Activated CD8-positive, alpha-beta memory T cell treated with anti-CD3 and anti-CD28 coated beads for 1 hour (primary cell): ENCODE results near the gene SMARCA2.

ENCODE experiments used
- DNase-seq, 2 donors: peaks; one replicate each; pipeline ENCODE4 v3.0.0-alpha.2; 2020; ENCODE audit warnings: low read depth in 1 of 2; ENCODE audit errors: extremely low read depth in 1 of 2

The SMARCA2 gene

DNA sequence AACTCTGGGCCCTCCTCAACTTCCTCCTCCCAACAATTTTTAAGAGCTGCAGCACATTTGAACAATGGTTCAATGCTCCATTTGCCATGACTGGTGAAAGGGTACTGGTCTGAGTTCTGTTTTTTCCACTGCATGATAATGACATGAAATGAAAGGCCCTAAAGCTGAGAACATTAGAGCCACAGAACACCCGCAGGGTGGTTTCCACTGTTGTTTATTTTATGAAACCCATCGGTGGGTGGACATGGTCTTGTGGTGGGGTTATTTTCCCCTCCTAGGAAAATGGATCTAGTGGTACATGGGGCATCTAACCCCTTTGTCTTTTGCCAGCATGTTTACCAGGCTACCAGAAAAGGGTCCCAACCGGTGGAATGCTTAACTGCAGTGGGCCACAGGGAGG, 71.8 kb downstream of the SMARCA2 start:
- no peak for DNase-seq

DNA sequence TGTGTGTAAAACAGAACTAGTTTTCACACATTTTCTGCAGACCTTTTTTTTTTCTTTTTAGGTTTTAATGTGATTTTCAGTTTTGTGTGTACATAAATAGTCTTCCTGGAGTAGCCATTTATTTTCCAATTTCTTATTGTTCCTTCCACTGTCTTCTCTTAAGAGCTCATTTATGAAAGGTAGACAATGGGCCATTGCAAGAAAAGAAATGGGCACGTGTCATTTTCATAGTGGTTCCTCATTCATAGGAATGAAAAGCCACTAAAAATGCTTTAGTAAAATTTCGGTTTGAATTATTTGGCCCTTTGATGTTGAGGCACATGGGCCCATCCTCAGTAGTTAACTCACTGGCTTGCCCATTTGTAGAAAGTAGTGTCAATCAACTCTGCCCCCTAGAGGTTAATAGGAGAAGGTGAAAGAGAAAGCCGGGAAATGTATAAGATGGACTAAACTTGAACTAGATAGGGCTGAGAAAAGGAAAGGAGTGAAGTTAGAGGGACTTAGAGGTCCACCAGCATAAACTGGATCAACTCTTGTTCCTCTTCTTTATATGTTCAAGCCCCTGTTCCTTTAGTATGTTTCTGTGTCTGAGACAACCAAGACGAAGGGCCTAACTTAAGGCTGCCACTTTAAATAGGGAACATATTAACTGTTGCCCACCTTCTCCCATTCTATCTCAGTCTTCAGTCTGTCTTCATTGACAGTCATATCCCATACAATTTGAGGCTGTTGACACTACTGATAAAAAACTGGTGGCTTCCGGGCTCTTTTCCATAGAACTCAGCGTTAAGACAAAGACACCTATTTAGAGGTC, 72.6 kb downstream of the SMARCA2 start:
- no peak for DNase-seq

DNA sequence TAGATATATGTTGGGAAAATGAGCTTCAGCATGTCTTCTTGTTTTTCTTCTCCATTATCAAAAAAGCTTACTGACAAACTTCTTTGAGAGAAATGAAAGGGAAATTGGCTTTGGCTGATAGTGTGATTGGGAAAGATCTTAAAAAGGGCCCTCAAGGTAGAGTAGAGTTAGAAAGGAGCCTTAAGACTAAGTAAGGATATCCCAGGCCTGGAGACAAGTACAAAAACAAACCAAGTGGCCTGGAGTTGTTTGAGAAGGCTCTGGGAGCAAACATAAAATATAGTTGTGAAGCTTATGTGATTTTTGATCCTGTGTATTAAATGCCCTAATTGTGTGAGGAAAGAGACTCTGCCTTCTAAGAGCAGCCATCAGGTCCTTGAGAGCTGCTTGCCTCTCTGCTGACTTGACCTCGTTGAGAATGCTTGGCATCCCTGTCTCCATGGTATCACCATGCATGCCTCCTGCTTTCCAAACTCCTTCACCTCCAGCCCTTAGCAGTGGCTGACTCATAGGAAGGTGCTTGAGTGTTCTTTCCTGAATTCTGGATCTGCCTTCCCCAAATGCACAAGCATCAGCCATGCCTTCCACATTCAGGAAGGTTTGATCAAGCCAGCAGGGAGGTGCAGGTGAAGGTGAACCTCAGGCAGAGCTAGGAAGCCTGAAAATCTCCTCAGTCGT, 78.9 kb downstream of the SMARCA2 start:
- DNase-seq = no peak

DNA sequence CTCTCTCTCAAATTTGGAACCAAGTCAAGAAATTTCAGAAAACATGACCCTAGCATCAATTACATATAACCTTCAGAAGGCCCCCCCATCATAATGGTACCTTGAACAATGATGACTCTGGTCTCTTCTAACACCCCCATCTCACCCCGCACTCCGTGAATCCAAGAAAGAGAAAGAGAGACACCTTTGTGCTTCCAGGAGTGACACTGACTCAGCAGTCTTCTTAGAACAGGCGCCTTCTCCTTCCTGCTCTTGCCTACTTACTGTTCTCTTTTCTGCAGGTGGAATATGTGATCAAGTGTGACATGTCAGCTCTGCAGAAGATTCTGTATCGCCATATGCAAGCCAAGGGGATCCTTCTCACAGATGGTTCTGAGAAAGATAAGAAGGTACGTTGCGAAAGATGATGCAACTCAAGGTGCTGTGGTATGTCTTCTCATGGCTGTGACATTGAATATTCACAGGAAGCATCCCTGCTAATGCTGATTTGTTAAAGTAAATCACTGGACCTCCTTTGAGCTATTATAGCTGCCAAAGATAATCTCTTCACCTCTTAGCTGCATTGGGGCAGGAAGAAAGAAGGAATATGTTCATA, 81.3 kb downstream of the SMARCA2 start:
- DNase-seq = no peak

DNA sequence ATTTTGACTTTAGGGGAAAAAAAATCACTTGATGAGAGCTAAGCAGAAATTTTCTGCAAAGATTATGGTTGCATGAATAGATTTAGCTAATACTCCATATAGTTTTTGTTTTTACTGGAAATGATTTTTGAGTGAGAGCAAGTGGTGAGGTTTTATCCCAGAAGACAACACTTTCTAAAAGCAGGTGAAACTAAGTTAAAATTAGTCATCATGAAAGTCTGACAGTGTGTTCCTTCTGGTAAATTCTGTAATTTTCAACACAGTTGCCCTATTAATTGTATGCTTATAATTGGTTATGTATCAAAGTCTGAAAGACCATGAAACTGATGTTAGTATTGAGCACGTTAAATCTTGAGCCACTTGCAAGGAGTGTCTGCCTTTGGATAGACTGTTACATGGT, 91.5 kb downstream of the SMARCA2 start:
- no peak for DNase-seq

DNA sequence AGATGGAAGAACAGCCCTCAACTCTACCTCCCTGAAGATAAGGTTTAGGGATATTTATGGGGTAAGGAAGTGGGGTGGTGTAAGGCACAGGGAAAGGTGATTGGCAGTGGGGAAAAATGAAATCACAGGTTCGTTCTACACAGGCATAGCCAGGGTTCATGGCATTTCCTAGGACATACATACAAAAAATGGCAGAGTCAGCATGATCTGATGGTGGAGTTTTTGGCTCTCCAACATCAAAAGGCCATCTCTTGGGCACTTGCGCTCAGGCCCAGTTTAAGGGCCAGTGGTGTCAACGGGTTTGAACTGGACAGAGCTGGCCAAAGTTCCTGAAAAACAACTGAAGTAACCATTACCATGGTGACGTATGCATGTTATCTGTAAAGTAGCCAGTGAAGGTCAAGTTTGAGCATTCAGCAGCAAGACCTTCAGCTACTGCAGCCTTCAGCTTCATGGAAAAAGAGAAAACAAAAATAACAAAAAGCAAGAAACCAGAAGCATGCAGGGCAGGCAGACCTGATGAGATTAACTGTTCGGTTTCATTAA, 92.8 kb downstream of the SMARCA2 start:
- DNase-seq = no peak

DNA sequence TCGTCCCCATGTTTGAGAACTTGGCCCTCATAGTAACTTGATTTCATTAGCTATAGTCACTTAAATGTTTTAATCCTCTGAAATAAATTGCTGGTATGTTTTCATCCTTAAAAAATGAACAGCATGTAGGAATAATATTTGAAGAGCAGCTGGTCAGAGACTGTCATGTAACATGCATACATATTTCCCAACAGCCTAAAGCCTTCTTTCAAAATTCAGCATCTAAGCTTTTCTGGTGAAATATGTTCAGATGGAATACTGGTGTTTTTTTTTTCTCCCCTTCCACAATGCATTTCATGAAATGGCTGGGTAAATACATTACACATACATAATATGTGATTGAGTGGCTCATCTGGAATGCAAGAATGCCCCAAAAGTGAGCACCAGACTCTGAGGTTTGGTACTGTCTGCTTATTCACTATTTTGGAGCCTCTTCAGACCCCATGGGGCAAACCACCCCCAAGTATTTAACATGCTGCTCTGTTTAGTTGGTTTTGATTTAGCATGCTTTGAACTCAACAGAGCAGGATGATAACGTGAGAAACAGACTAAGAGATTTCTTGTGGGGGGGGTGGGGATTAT, 94.0 kb downstream of the SMARCA2 start:
- no peak for DNase-seq

DNA sequence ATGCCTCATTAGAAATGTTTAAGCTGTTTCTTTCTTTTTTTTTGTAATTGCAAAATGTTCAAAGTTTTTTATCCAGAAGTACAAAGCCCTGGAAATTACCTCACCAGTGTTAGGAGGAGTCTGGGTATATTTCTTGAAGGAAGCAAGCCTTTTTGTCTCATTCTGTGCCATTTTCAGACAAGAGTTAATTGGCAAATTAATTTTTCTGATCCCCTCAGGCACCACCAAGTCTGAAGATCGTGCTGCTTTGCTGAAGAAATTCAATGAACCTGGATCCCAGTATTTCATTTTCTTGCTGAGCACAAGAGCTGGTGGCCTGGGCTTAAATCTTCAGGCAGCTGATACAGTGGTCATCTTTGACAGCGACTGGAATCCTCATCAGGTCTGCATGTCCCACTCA, 94.9 kb downstream of the SMARCA2 start:
- DNase-seq = no peak

DNA sequence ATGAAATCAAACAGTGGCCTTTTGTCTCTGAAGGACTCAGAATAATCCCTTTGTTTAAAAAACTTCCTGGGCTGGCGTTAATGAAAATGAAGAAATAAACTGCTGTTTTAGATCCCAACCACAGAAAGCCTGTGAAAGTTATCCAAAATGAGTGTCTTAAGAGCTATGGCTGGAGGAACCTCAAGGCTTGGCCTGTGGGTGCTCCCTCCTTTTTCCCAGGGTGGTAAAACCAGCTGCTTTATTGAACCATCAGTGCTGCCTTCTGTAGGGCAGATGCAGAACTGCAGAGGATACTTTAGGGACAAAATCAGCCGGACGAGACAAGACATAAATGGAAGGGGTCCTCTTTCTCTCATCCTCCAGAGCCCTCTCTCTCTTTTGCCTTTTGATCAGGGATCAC, 100.9 kb downstream of the SMARCA2 start:
- no peak for DNase-seq

DNA sequence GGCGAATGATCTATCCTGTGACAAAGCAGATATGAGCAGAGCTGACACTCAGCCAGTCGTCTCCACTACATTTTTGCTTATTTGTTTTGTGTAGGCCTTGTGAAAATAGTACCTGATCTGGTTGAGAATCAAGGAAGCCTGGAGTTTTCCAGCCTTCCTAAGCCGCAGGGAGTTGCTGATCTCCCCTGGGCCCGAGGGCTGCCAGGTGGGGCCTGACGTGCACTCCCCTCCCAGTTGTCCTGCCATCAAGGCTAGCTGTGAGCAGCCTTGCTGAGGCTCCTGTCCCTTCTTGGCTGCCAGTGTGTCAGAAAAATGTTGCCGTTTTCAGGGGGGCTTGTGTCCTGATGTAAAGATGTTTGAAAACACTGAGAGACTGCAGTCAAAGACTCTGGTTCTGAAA, 102.4 kb downstream of the SMARCA2 start:
- DNase-seq = no peak

DNA sequence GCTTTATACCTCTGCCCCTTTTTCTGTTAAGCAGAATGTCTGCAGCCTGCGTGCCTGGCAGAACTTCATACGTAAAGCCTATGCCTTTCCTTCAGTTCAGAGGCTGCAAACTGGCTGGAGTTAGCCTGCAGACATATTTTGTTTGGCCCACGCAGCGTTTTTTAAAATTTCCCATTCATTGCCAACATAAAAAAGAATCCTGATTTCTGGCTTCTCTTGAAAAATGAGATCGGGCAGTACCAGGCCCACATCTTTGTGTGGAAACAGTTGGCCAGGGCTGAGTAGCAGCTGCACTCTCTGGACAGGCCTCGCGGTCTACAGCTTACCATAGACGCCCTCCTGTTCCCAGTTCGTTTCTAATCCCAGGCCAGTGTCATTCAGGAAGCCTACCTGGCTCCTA, 104.4 kb downstream of the SMARCA2 start:
- no peak for DNase-seq

DNA sequence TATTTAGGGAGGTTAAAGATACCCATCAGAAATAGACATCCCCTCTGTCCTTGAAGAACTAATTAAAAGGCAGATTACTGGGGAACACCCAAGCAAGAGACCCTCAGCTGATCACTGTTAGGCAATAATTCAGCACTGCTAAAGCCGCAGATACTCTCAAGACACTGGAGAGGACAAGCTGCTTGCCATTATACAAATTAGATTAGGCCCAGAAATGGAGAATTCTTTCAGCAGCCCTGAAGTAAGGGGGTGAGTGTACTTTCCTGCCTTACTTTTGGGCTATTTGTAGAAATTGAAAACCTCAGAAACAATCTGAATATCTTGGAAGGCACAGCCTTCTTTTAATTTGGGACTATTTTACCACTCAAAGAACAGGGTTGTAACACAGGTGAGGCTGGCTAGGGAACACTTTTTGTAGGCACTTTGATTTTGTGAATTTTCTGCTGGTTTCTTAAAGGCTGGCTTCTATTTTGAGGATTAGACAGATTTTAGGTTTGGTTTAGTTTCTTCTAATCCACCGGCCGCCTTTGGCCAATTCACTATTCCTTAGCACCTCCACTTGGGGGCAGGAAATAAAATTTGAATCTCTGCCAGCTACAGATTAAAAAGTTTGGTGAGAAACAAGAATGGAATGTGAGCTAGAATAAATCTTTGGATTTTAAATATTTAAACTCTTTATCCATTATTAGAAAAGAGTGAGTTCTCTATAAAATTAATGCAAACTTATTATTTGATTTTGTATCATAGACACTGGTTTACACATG, 106.0 kb downstream of the SMARCA2 start:
- no peak for DNase-seq

DNA sequence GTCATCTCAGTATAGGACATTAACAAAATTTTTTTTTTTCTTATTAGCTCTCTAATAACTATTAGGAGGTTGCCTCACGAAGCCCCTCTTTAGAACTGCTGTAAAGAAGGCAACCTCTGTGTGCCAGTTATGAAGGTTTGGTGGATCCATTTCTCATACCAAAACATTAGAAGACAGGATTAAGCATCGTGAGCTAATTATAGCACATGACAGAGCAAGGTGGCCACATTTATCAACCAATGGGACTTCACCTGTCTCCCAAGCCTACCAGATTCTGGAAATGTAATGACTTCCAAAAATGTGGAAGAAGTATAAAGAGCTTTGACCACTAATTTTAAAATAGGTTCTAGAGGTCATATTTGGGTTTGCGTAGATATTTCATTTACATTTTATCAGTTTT, 107.2 kb downstream of the SMARCA2 start:
- no peak for DNase-seq

DNA sequence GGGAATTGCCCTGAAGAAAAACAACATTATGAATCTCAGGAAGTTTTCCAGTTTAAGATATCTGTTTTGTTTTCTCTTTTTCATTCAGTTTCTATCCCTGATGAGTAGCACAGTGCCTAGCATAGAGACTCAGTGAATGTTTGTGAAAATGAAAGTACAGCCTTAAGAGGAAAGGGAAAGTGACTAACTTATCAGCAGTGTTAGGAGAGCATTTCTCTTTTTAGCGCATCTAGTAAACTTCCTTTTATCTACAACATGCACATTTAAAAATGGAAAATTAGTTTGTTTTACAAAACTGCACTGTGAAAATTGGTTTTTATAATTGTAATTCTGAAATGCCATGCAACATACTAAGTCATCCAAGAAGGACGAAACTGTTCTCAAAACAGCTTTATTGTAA, 110.8 kb downstream of the SMARCA2 start:
- no peak for DNase-seq

DNA sequence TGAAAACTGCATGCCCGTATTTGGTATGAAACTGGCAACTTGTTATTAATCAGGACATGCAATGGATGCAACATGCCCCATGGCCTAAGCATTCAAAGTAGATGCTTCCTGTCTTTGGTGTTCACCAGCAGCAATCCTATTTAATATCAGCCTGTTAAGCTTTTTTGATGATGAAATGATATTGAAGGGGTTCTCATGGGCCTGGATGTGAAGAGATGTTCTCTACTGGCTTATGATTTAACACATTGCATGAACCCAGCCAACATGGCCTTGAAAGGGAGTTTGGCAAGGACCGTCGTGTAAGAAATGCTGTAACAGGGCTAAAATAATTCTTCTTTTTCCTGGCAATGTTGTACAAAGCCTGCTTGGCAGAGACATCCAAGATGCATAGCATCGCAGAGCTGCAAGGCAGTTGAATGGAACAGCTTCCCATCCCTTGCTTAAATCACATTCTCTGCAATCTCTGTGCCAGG, 111.2 kb downstream of the SMARCA2 start:
- DNase-seq = no peak

DNA sequence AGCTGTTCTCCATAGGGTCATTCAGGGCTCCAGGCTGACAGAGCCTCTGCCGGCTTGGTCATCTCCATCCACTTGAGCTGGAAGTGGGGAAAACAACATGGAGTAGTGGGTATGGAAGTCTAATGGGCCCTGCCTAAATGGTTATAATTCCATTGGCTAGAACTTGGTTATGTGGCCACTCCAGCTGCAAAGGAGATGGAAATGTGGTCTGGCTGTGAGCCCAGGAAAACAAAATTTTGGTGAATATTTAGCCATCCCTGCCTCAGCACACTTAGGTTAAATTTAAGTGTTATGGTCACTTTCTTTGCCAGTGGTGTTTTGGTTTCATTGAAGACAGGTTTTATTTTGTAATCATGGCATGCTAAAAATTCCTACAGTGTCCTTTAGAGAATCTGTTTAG, 112.3 kb downstream of the SMARCA2 start:
- DNase-seq = no peak

DNA sequence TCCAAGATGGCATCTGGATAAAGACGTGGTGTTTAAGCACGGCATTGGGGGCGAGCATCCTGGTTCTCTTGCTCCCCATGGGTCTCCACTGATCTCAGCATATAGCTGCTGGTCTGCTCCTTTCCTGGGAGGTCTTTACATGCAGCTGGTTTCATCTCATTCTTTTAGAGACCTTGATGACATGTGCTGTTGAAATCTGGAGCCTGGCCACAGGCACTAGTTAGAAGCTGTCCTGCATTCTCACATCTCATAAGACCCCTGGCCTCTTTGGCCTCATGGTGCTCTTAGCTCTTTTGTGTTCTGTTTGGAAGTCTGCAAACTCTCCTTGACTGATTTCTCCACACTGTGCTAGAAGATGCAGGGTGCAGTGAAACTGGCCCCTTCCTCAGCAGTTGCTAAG, 113.0 kb downstream of the SMARCA2 start:
- DNase-seq = no peak

DNA sequence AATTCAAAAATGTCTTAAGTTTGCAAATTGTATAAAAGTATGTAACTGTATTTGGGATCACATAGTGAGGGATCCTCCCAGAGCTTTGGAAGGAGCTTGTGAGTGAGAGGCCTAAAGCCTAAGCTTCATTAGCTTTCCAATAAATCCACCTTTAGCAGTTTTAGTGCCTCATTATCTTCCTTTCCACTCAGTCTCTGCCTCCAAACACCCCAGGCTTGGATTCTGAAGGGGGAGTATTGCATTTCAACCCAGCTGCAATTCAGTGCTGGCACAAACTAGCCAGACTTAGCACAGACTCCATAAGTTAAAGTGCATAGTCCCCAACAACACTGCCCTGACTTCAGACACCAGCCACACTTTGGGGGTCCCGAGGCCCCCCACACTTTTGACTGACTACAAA, 113.5 kb downstream of the SMARCA2 start:
- no peak for DNase-seq

DNA sequence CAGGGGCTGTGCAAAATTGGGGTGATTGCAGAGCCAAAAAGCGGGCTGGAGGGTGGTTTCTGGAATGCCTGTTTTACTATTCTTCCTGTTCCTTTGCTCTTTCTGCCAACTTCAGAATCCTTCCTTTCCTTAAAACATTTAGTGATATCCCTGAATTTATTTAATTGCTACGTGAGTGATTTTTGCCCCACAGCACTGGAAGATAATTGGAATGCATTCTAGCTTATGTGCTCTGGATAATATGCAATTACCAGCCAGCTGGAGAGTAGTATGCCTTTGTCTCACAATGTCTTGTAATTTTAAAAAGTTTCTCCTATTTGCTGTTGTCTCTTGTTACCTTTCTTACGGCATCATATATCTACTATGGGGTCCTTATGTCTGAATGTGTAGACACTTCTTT, 115.8 kb downstream of the SMARCA2 start:
- no peak for DNase-seq

DNA sequence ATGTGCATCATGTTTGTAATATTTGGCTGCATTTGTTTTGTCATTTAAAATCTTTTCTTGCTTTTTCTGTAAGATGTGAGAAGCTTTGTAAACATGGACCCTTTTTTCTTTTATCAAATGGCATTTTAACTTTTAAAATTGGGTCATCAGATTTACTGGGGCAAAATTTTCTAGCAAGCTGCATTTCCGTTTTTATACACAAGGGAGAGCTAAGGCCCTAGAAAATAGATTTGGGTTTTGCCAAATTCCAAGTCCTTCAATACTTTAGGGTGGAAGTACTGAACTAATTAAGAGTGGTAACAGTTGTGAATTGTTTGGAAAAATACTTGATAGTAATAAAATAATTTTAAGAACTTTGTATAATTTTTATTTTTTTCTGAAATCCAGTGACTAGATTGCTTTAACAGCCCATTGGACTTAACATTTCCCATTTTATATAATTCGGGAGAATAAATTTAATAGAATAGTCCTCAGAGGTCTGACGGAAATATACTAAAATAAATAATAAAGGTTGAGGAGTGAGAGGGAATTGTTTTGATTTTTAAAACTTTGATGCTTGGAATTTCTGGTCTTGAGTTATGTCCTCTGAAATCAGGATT, 117.4 kb downstream of the SMARCA2 start:
- no peak for DNase-seq
